Frontal cortex (tissue), 4 donors: ENCODE results near the gene PDE4B. TPM values are rescaled to one million over a fixed set of nuclear protein-coding genes. Genes with fewer than 3 reads are reported as not detected.
"Not testable (repeated sequence)": the region's sequence is repeated elsewhere in the genome, so short reads cannot be mapped to it uniquely, and the experiment has no call there.

Source experiments
- DNase-seq, 2 donors: peaks; one replicate each; pipeline ENCODE4 v3.0.0; 2012; ENCODE audit warnings: low spot score in 2 of 2
- FAIRE-seq: peaks from 2 replicates; lab custom pipeline; 2012; peaks lifted over from hg19 to GRCh38; lab: Jason Lieb, UNC
- total RNA-seq: library from RNA; depleted of rRNA; stranded (reverse); fragments of >200 nt; gene quantifications from one replicate; pipeline ENCODE4 v1.2.3, GENCODE V29; 2014
- donor health status: control.
- donor health status: control.
- donor health status: control.

Gene PDE4B
- total RNA-seq, 1 donor from 2014 or later, result 91.7 TPM

DNA sequence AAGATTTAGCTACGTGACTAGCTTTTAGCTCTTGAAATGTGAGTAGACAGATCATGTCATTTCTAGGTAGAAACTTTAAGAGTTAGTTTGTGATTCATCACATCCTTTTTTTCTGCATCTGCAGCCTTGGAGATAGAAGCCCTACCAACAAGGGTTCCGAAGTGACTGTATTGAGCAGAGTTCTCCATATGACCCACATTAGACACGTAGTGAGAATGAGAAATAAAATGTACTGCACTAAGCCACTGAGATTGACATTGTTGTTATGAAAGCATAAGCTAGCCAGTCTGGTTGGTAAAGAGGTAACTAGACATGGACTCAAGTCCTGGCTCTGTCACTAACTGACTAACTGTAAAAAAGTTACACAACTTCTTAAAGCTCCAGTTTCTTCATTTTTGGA, 296.1 kb downstream of the PDE4B start:
- FAIRE-seq (no peak), DNase-seq (no peak)

DNA sequence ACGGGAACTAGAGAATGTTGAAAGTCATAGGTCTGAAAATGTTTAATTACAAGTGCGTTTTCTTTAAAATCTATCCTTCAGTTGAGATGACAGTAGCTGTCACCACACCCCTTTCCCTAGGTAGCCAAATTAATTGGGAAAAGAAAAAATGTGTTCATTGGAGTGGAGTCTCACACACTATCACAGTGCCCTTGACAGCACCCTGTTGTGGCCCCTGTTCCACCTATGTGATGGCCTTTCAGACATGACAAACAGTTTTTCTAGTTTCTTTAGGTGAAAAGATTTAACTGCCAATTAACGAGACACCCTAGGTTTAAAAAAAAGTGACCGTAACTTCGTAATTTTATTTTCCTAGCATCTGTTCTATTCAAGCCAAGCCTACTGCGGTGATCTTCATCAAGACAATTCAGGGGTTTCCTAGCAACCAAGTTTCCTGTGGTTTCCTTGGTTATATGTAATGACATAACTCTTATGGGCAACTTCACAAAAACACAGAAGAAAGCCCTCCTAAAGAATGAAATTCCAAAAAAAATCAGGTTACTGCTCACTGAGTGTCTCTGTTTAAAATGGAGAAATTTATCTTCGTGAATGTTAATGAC, 298.3 kb downstream of the PDE4B start:
- DNase-seq (no peak), FAIRE-seq (no peak)

- no peak for DNase-seq
- FAIRE-seq, result no peak
These were observed 302.5 kb downstream of the PDE4B start for GRCh38 chr1:66095190-66095589.

- not testable (repeated sequence) for FAIRE-seq, DNase-seq
These were observed 308.3 kb downstream of the PDE4B start for GRCh38 chr1:66100959-66101358.

- DNase-seq, FAIRE-seq: not testable (repeated sequence)
These were observed 311.4 kb downstream of the PDE4B start for GRCh38 chr1:66104076-66104475.

DNA sequence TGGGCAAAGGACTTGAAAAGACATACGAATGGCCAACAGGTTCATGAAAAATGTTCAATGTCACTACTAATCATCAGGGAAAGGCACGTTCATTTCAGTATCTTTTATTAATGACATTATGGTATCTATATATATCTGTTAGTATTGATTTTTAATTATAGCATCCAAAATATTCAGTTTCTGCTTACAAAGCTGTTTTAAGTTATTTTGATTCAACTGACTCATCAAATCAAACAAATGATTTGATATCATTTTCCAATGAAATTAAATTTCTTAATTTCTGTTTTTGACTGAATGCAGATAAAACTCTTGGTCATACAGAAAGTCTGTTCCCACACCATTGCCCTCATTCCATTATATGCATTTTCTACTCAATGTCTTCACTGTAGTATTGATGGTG, 315.9 kb downstream of the PDE4B start:
- FAIRE-seq (no peak), DNase-seq (no peak)

GRCh38 chr1:66112744-66113400, 320.2 kb downstream of the PDE4B start:
- no peak for FAIRE-seq
- DNase-seq, result no peak

DNA sequence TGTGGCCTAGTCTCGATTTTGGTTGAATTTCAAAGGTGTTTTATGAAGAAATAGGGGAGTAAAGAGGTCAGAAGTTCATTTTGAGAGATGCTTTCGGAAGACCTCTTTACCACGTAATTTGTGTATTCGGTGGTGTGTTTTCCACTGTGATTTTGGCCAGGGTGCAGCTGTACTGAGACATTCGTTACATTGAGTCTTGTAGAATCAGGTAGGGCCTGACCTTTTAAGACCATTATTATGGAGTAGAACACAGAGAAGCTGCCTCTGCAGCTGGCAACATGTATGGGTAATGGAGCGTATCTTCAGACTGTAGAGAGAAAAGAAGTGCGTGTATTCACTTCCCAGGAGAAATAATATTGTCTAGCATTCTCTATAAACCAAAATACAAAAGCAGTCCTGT, 326.5 kb downstream of the PDE4B start:
- FAIRE-seq (no peak), DNase-seq (no peak)

DNA sequence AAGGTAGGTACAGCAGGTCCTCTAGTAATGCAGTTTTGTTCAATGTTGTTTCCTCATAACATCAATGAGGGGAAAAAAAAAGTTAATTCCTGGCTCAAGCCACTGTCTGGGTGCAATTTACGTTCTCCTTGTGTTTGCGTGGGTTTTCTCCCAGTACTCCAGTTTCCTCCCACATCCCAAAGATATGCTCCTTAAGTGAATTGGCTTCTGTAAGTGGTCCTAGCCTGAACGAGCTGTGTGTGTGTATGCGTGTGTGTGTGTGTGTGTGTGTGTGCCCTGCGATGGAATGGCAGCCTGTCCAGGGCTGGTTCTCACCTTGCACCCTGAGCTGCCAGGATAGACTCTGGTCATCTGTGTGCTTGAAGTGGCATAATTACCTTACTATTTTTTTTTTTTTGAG, 332.0 kb downstream of the PDE4B start:
- no peak for FAIRE-seq
- no peak for DNase-seq

- FAIRE-seq, DNase-seq: not testable (repeated sequence)
These were observed 335.9 kb downstream of the PDE4B start for GRCh38 chr1:66128641-66129040.

DNA sequence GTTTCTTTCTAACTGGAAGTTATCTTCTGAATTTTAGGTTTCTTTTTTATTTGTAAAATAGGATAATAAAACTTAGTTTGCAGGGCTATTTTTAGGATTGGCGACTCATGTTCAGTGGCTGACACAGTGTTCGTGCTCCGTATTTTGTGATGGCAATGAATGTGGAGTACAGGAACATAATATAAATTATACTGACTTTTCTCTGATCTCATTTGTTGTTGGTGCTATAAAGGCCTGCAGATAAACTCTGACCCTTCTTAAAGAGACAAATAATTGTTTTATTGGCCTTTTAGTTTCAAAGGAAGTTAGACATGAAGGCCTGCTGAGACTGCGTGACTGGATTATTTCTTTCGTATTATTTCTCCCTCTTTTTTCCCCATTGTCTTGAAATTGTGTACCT, 339.6 kb downstream of the PDE4B start:
- DNase-seq, result no peak
- no peak for FAIRE-seq

GRCh38 chr1:66134004-66134403, 341.3 kb downstream of the PDE4B start:
- FAIRE-seq (peak; percentile 47), DNase-seq (no peak)

- DNase-seq (no peak), FAIRE-seq (no peak)
These were observed 342.5 kb downstream of the PDE4B start for GRCh38 chr1:66135161-66135560.

DNA sequence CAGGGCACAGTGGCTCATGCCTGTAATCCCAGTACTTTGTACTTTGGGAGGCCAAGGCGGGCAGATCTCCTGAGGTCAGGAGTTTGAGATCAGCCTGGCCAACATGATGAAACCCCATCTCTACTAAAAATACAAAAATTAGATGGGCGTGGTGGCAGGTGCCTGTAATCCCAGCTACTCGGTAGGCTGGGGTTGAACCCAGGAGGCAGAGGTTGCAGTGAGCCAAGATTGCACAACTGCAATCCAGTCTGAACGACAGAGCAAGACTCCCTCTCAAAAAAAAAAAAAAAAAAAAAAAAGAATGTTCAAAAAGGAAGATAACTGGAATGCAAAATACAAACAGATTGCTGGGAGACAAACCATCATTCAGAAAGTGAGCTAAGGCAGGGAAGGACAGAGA, 343.7 kb downstream of the PDE4B start:
- DNase-seq, FAIRE-seq: not testable (repeated sequence)

- no peak for FAIRE-seq
- DNase-seq, result no peak
These were observed 344.5 kb downstream of the PDE4B start for GRCh38 chr1:66137235-66137634.

GRCh38 chr1:66138613-66139012, 345.9 kb downstream of the PDE4B start:
- no peak for DNase-seq
- FAIRE-seq, result no peak

GRCh38 chr1:66140072-66140471, 347.4 kb downstream of the PDE4B start:
- FAIRE-seq (no peak), DNase-seq (no peak)

DNA sequence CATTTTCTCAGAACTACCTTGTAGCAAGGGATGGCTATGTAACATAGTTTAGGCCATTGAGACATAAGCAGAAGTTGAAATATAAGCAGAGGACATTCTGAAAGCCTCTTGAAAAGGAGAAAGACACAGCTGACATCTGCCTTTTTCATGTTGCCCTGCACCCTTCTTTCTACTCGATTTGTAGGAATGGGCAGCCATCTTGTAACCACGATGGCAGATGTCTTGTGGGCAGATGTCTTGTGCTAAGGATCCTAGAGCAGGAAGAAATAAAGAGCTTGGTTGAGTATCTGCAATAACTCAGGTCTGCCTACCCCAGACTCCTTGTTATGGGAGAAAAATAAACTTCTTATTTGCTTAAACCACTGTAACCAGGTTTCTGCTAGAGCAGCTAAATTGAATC, 351.0 kb downstream of the PDE4B start:
- DNase-seq (no peak), FAIRE-seq (no peak)

DNA sequence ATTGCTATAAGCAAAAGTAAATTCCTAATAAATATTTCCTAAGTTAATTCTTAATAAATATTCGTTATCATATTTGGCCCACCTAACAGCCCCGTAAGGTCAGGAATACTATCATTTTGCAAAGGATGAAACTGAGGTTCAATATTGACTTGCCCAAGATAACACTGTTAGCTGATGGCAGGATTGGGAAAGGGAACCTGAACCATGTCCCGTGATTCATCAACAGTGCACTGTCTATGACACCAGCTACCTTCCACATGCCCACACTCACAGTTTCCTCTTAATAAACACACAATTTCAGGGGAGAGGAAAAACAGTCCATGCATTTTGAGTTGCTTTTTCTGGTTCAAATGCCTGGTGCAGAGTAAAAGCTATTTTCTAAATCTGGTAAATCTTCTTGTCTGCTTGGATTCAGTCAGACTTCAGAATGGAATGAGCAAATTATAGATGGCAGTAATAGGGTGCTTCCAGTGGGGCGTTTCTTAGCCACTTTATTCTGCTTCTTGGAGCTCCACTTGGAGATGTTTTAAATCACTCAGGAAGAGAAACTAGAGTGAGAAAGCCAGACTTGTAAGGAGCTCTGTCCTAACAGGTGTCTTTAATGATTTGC, 354.6 kb downstream of the PDE4B start:
- no peak for FAIRE-seq

DNA sequence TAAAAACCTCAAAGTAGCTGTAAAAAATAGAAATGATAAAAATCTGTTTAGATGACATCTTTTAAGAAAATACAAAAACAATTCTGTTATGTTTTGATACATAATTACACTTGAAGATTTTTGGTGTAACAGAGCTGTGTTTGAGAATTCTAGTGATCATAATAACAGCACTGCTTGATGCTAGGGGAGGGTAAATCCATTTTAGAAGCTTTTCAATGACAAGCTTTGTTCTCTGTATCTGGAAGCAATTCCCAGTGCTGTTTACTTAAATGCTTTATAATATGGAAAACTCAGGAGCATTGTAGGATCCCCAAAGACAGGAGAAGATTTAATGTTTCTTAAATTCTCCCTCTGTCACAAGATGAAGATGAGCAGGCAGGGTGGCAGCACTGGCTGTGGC, 359.3 kb downstream of the PDE4B start:
- FAIRE-seq (peak; percentile 61), DNase-seq (no peak)

More for the DNA sequence above, 354.6 kb downstream of the PDE4B start:
- no peak for DNase-seq

DNA sequence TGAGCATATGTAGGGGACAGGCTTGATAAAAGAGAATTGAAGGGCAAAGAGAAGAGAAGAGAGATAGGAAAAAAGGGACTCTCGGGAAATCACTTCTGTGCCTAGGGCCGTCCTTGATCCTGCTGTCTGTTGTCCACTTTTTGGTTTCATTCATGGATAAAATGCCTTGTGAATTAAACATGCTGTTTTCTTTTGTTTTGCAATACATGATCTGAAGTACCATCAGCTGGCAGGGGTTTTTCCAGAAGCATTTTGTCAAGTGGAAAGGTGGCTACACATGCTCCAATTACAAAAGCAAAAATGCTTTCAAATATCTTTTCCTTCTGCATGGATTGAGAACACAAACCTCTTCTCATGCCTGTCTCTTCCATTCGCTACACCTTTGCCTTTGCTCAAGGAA, 361.7 kb downstream of the PDE4B start:
- no peak for DNase-seq
- no peak for FAIRE-seq
